Gastrocnemius medialis (tissue), 4 donors: ENCODE results near the gene RELCH. TPM values are rescaled to one million over a fixed set of nuclear protein-coding genes. Genes with fewer than 3 reads are reported as not detected.

ENCODE experiments used
- ATAC-seq, 2 donors: fragments of 150-250 bp; one replicate each; pipeline ENCODE4 v1.9.1; 2016
- DNase-seq, 2 donors: peaks; one replicate each; pipeline ENCODE4 v3.0.0-alpha.2; 2019
- H3K27ac ChIP-seq, 4 donors: fragments of 200-600 bp; sonication (generic); 1 replicate in 1 of 4; 2 replicates in 3 of 4; pipeline ENCODE4 v1.5.1; 2016 to 2018; ENCODE audit warnings: mild to moderate bottlenecking in 2 of 4, moderate library complexity in 1 of 4
- H3K27me3 ChIP-seq, 3 donors: fragments of 200-600 bp; sonication (generic) in 2 of 3; 1 replicate in 1 of 3; 2 replicates in 2 of 3; pipeline versions ENCODE4 v1.5.1 to v1.6.0; 2016 to 2019; ENCODE audit warnings: mild to moderate bottlenecking in 1 of 3, moderate library complexity in 1 of 3
- H3K36me3 ChIP-seq, 2 donors: fragments of 200-600 bp; sonication (generic) in 1 of 2; one replicate each; pipeline ENCODE4 v1.5.1; 2017 to 2018
- H3K4me1 ChIP-seq, 2 donors: fragments of 200-600 bp; sonication (generic) in 1 of 2; one replicate each; pipeline ENCODE4 v1.5.1; 2016 to 2017; ENCODE audit warnings: mild to moderate bottlenecking in 2 of 2
- H3K4me3 ChIP-seq, 4 donors: fragments of 200-600 bp; sonication (generic) in 3 of 4; 1 replicate in 1 of 4; 2 replicates in 3 of 4; pipeline ENCODE4 v1.5.1; 2016 to 2019; ENCODE audit warnings: mild to moderate bottlenecking in 2 of 4
- H3K9me3 ChIP-seq, 3 donors: fragments of 200-600 bp; sonication (generic) in 2 of 3; 1 replicate in 1 of 3; 2 replicates in 2 of 3; pipeline ENCODE4 v1.5.1; 2016 to 2019
- CTCF ChIP-seq, 5 experiments: fragments of 450-650 bp in 3 of 5; fragments of 200-600 bp in 2 of 5; sonication (generic) in 2 of 5; IDR thresholded peaks in 4 of 5; conservative IDR thresholded peaks in 1 of 5; 1 replicate in 4 of 5; 2 replicates in 1 of 5; pipeline ENCODE4 v1.5.1; 2016 to 2019; ENCODE audit warnings: antibody characterized with exemption in 5 of 5, mild to moderate bottlenecking in 3 of 5, moderate library complexity in 3 of 5
- POLR2A ChIP-seq, 2 donors: fragments of 450-650 bp; IDR thresholded peaks; one replicate each; pipeline ENCODE4 v1.6.1; 2017; ENCODE audit warnings: antibody characterized with exemption in 2 of 2, mild to moderate bottlenecking in 2 of 2, moderate library complexity in 2 of 2
- in situ Hi-C, 4 donors: fragments of 200-750 bp; cut with MboI; loops; one replicate each; pipeline versions ENCODE4 v1.15.0 to v1.8.0; 2017; ENCODE audit warnings: low sequenced_read_pairs in 4 of 4
- intact Hi-C: fragments of 100-400 bp; cut with DNase I; formaldehyde crosslinking; loops from one replicate; pipeline ENCODE4 v1.15.1; 2023; ENCODE audit warnings: low total_unique reads
- total RNA-seq, 4 donors: library from RNA; depleted of rRNA; stranded (reverse); fragments of >200 nt; gene quantifications; one replicate each; pipeline versions ENCODE4 v1.1.0 to v1.2.3, GENCODE V29; 2016

The RELCH gene
- total RNA-seq, 4 donors from 2014 or later: 8.4 to 16.8 (median 12.6) TPM

GRCh38 chr18:62144338-62144737 is 42.7 kb upstream of the RELCH start:
- Histone ChIP-seq H3K9me3 (no peaks in the 10 kb centered on the region), H3K27ac (no peak overlapping the region), H3K27me3 (no peaks in the 10 kb centered on the region), H3K36me3 (peaks cover 0 to 18% of the 10 kb centered on the region in 2 donors), H3K4me3 (no peak overlapping the region), H3K4me1 (no peaks in the 10 kb centered on the region)
- DNase-seq: no peak
- ATAC-seq: no peak
- TF ChIP-seq POLR2A (IDR thresholded peaks at IDR 0.05): no peak
- TF ChIP-seq CTCF (IDR thresholded peaks at IDR 0.05 in 4 of 5, conservative IDR thresholded peaks at IDR 0.05 in 1 of 5): no peak
- in situ Hi-C loops (loop anchor here in 3 of 4 donors (25.0 kb wide), 3 partner anchors 232 to 1057 kb away; no protein-coding TSS in a partner anchor), intact Hi-C loops (no loop called here)

- no peak for TF ChIP-seq POLR2A (IDR thresholded peaks at IDR 0.05)
- no peak for TF ChIP-seq CTCF (IDR thresholded peaks at IDR 0.05 in 4 of 5, conservative IDR thresholded peaks at IDR 0.05 in 1 of 5)
- in situ Hi-C loops (no loop called here), intact Hi-C loops (no loop called here)
- Histone ChIP-seq H3K27me3 (no peaks in the 10 kb centered on the region), H3K4me3 (no peak overlapping the region), H3K36me3 (peaks cover 0 to 9% of the 10 kb centered on the region in 2 donors), H3K9me3 (no peaks in the 10 kb centered on the region), H3K4me1 (no peaks in the 10 kb centered on the region), H3K27ac (no peak overlapping the region)
- ATAC-seq (no peak), DNase-seq (no peak)
Measured at GRCh38 chr18:62151068-62151771, 35.8 kb upstream of the RELCH start.

- H3K27me3 ChIP-seq: no peaks in the 10 kb centered on the region
- ATAC-seq: no peak
- intact Hi-C loops: no loop called here
Measured at GRCh38 chr18:62152844-62153243, 34.2 kb upstream of the RELCH start.

GRCh38 chr18:62157843-62158242 is 29.2 kb upstream of the RELCH start:
- ATAC-seq (no peak), DNase-seq (no peak)
- Histone ChIP-seq H3K27ac (no peak overlapping the region), H3K36me3 (peaks cover 0 to 9% of the 10 kb centered on the region in 2 donors), H3K4me3 (no peak overlapping the region), H3K27me3 (no peaks in the 10 kb centered on the region), H3K9me3 (no peaks in the 10 kb centered on the region), H3K4me1 (no peaks in the 10 kb centered on the region)
- intact Hi-C loops (no loop called here), in situ Hi-C loops (no loop called here)
- TF ChIP-seq CTCF (IDR thresholded peaks at IDR 0.05 in 4 of 5, conservative IDR thresholded peaks at IDR 0.05 in 1 of 5) (no peak), POLR2A (IDR thresholded peaks at IDR 0.05) (no peak)

More at GRCh38 chr18:62152844-62153243, 34.2 kb upstream of the RELCH start:
- DNase-seq: no peak
- no peak overlapping the region for H3K4me3 ChIP-seq
- peaks cover 0 to 9% of the 10 kb centered on the region in 2 donors for H3K36me3 ChIP-seq
- no peaks in the 10 kb centered on the region for H3K9me3 ChIP-seq
- in situ Hi-C loops: no loop called here
- TF ChIP-seq CTCF (IDR thresholded peaks at IDR 0.05 in 4 of 5, conservative IDR thresholded peaks at IDR 0.05 in 1 of 5) (no peak), POLR2A (IDR thresholded peaks at IDR 0.05) (no peak)
- H3K4me1 ChIP-seq: no peaks in the 10 kb centered on the region
- H3K27ac ChIP-seq: no peak overlapping the region
